Bronchial epithelial cell (primary cell): ENCODE data around the gene ASIC2. TPM values are rescaled to one million over a fixed set of nuclear protein-coding genes. Genes with fewer than 3 reads are reported as not detected.

Experiments used
- DNase-seq: peaks from one replicate; pipeline ENCODE4 v3.0.0-alpha.2; 2010; ENCODE audit warnings: low read depth
- FAIRE-seq: peaks from 2 replicates; lab custom pipeline; 2011; peaks lifted over from hg19 to GRCh38; lab: Jason Lieb, UNC
- H3K27me3 ChIP-seq: 2 replicates; pipeline ENCODE4 v1.5.1; 2011; ENCODE audit warnings: low read length; ENCODE audit not compliant: control insufficient read depth, insufficient read depth
- H3K36me3 ChIP-seq: 2 replicates; pipeline ENCODE4 v1.5.1; 2011; ENCODE audit warnings: low read length; ENCODE audit not compliant: control insufficient read depth, insufficient read depth
- H3K4me3 ChIP-seq: 2 replicates; pipeline ENCODE4 v1.5.1; 2011; ENCODE audit warnings: mild to moderate bottlenecking, low read depth, low read length, control low read depth
- CTCF ChIP-seq: IDR thresholded peaks from 2 replicates; pipeline ENCODE4 v1.5.1; 2011; ENCODE audit warnings: mild to moderate bottlenecking, moderate library complexity, low read length, control low read depth, inconsistent platforms; ENCODE audit not compliant: insufficient read depth, severe bottlenecking
- total RNA-seq: library from RNA; depleted of rRNA; stranded (reverse); fragments of >200 nt; gene quantifications from 2 replicates; pipeline ENCODE4 v1.2.1, GENCODE V29; 2014

ASIC2 gene
- total RNA-seq, 1 donor from 2014 or later = not detected

GRCh38 chr17:33330877-33331276 lies 37.8 kb upstream of the ASIC2 start:
- FAIRE-seq (no peak), DNase-seq (no peak)
- Histone ChIP-seq H3K36me3 (no peaks in the 10 kb centered on the region), H3K27me3 (no peaks in the 10 kb centered on the region), H3K4me3 (no peak overlapping the region)
- TF ChIP-seq CTCF = no peak

- no peaks in the 10 kb centered on the region for H3K27me3 ChIP-seq
- no peak for TF ChIP-seq CTCF
- no peak overlapping the region for H3K4me3 ChIP-seq
- DNase-seq (peak; percentile 3), FAIRE-seq (peak; percentile 72)
- H3K36me3 ChIP-seq = no peaks in the 10 kb centered on the region
Observed at GRCh38 chr17:33328129-33328528, 35.0 kb upstream of the ASIC2 start.

- Histone ChIP-seq H3K36me3 (no peaks in the 10 kb centered on the region), H3K27me3 (no peaks in the 10 kb centered on the region), H3K4me3 (no peak overlapping the region)
- TF ChIP-seq CTCF = no peak
- no peak for FAIRE-seq
- no peak for DNase-seq
Observed at GRCh38 chr17:33324736-33325135, 31.6 kb upstream of the ASIC2 start.

- Histone ChIP-seq H3K4me3 (no peak overlapping the region), H3K36me3 (no peaks in the 10 kb centered on the region), H3K27me3 (no peaks in the 10 kb centered on the region)
- FAIRE-seq (no peak), DNase-seq (no peak)
- no peak for TF ChIP-seq CTCF
Observed at GRCh38 chr17:33322063-33322462, 29.0 kb upstream of the ASIC2 start.

GRCh38 chr17:33318241-33318640 lies 25.1 kb upstream of the ASIC2 start:
- DNase-seq (no peak), FAIRE-seq (peak; percentile 55)
- H3K27me3 ChIP-seq = no peaks in the 10 kb centered on the region
- TF ChIP-seq CTCF = no peak
- no peak overlapping the region for H3K4me3 ChIP-seq
- H3K36me3 ChIP-seq = no peaks in the 10 kb centered on the region

GRCh38 chr17:33316746-33317145 lies 23.7 kb upstream of the ASIC2 start:
- TF ChIP-seq CTCF = no peak
- H3K36me3 ChIP-seq = no peaks in the 10 kb centered on the region
- FAIRE-seq (no peak), DNase-seq (no peak)
- H3K4me3 ChIP-seq = no peak overlapping the region
- H3K27me3 ChIP-seq = no peaks in the 10 kb centered on the region
